GM19025 (cell line): ENCODE data around the gene NCLN.
"Not testable (repeated sequence)": the region's sequence is repeated elsewhere in the genome, so short reads cannot be mapped to it uniquely, and the experiment has no call there.

Experiments used
- ATAC-seq: cut with Tn5 transposase; IDR thresholded peaks from one replicate; pipeline ENCODE4 v1.9.1; 2021; ENCODE audit warnings: mild to moderate bottlenecking, low read depth, moderate library complexity; ENCODE audit not compliant: unreplicated experiment

Gene NCLN

GRCh38 chr19:3194106-3195087 lies 8.7 kb downstream of the NCLN start:
- no peak for ATAC-seq

- ATAC-seq: no peak
These were observed 10.6 kb downstream of the NCLN start for GRCh38 chr19:3196064-3196932.

- no peak for ATAC-seq
These were observed 11.1 kb downstream of the NCLN start for GRCh38 chr19:3196933-3197205.

- no peak for ATAC-seq
These were observed 13.4 kb downstream of the NCLN start for GRCh38 chr19:3198901-3199700.

- ATAC-seq: no peak
These were observed 15.5 kb downstream of the NCLN start for GRCh38 chr19:3201072-3201700.

GRCh38 chr19:3201911-3202310 lies 16.2 kb downstream of the NCLN start:
- ATAC-seq: no peak

GRCh38 chr19:3202346-3202745 lies 16.6 kb downstream of the NCLN start:
- ATAC-seq: no peak

GRCh38 chr19:3202895-3203294 lies 17.2 kb downstream of the NCLN start:
- not testable (repeated sequence) for ATAC-seq

- ATAC-seq: no peak
These were observed 18.3 kb downstream of the NCLN start for GRCh38 chr19:3203805-3204645.

- ATAC-seq: no peak
These were observed 19.0 kb downstream of the NCLN start for GRCh38 chr19:3204646-3205275.

GRCh38 chr19:3206216-3206953 lies 20.7 kb downstream of the NCLN start:
- ATAC-seq: no peak

GRCh38 chr19:3207461-3208242 lies 21.9 kb downstream of the NCLN start:
- ATAC-seq: no peak

- no peak for ATAC-seq
These were observed 22.8 kb downstream of the NCLN start for GRCh38 chr19:3208317-3209207.

GRCh38 chr19:3210347-3211017 lies 24.8 kb downstream of the NCLN start:
- no peak for ATAC-seq

- ATAC-seq: no peak
These were observed 25.5 kb downstream of the NCLN start for GRCh38 chr19:3211191-3211590.

GRCh38 chr19:3213159-3213558 lies 27.4 kb downstream of the NCLN start:
- no peak for ATAC-seq
